GM23338 (cell line): Measurements from ENCODE around the gene GPR18. TPM values are rescaled to one million over a fixed set of nuclear protein-coding genes. Genes with fewer than 3 reads are reported as not detected.

ENCODE experiments used
- ATAC-seq: fragments of 200-7000 bp; cut with Tn5 transposase; 3 replicates; pipeline ENCODE4 v1.9.1; 2020
- DNase-seq: peaks from one replicate; pipeline ENCODE4 v3.0.0-alpha.2; 2015; ENCODE audit warnings: low spot score
- H2AFZ ChIP-seq: fragments of 200-600 bp; sonication (generic); 2 replicates; pipeline ENCODE4 v1.8.0; 2016; ENCODE audit warnings: antibody characterized with exemption, mild to moderate bottlenecking, moderate library complexity
- H3F3A ChIP-seq: fragments of 200-600 bp; sonication (generic); replicated peaks from 2 replicates; pipeline ENCODE4 v1.8.0; 2017; ENCODE audit warnings: antibody characterized with exemption, mixed run types, low read depth
- H3K27ac ChIP-seq: fragments of 200-600 bp; sonication (generic); 2 replicates; pipeline ENCODE4 v1.6.1; 2016; ENCODE audit warnings: low read depth
- H3K27me3 ChIP-seq: fragments of 200-600 bp; sonication (generic); 2 replicates; pipeline ENCODE4 v1.8.0; 2016; ENCODE audit warnings: mild to moderate bottlenecking, mixed run types, moderate library complexity; ENCODE audit not compliant: insufficient read depth
- H3K36me3 ChIP-seq: fragments of 200-600 bp; sonication (generic); 2 replicates; pipeline ENCODE4 v1.8.0; 2016; ENCODE audit warnings: mild to moderate bottlenecking; ENCODE audit not compliant: insufficient read depth
- H3K4me1 ChIP-seq: fragments of 200-600 bp; sonication (generic); 2 replicates; pipeline ENCODE4 v1.8.0; 2016; ENCODE audit warnings: mild to moderate bottlenecking, moderate library complexity; ENCODE audit not compliant: insufficient read depth
- H3K4me2 ChIP-seq: fragments of 200-600 bp; sonication (generic); 2 replicates; pipeline ENCODE4 v1.7.1; 2017; ENCODE audit warnings: mixed run types
- H3K4me3 ChIP-seq: fragments of 200-600 bp; sonication (generic); 2 replicates; pipeline ENCODE4 v1.6.1; 2016; ENCODE audit warnings: mixed run types
- H3K79me2 ChIP-seq: fragments of 200-600 bp; sonication (generic); replicated peaks from 2 replicates; pipeline ENCODE4 v1.8.0; 2017; ENCODE audit warnings: mild to moderate bottlenecking; ENCODE audit not compliant: insufficient read depth
- H3K9me2 ChIP-seq: fragments of 200-600 bp; sonication (generic); 2 replicates; pipeline ENCODE4 v1.8.0; 2017; ENCODE audit not compliant: insufficient read depth
- H4K20me1 ChIP-seq: fragments of 200-600 bp; sonication (generic); replicated peaks from 2 replicates; pipeline ENCODE4 v1.8.0; 2017; ENCODE audit warnings: mild to moderate bottlenecking; ENCODE audit not compliant: insufficient read depth
- H3K27ac Mint-ChIP-seq: 2 replicates; pipeline ENCODE4 v1.8.0; 2020; ENCODE audit warnings: inconsistent platforms, mild to moderate bottlenecking, moderate library complexity, mixed read lengths
- H3K27me3 Mint-ChIP-seq: 3 replicates; pipeline ENCODE4 v1.8.0; 2022; ENCODE audit warnings: low read depth, mild to moderate bottlenecking, moderate library complexity, mixed read lengths, inconsistent platforms; ENCODE audit not compliant: insufficient read depth, poor library complexity
- H3K36me3 Mint-ChIP-seq: 3 replicates; pipeline ENCODE4 v1.8.0; 2021; ENCODE audit warnings: low read depth, mild to moderate bottlenecking, inconsistent platforms, moderate library complexity, mixed read lengths
- H3K4me1 Mint-ChIP-seq: 3 replicates; pipeline ENCODE4 v1.8.0; 2020; ENCODE audit warnings: mild to moderate bottlenecking, inconsistent platforms, mixed read lengths
- H3K4me3 Mint-ChIP-seq: 3 replicates; pipeline ENCODE4 v1.8.0; 2021; ENCODE audit warnings: moderate library complexity, mild to moderate bottlenecking, inconsistent platforms, mixed read lengths
- H3K9me3 Mint-ChIP-seq: 3 replicates; pipeline ENCODE4 v1.8.0; 2020; ENCODE audit warnings: moderate library complexity, mild to moderate bottlenecking, inconsistent platforms, mixed read lengths
- ETS1 ChIP-seq: IDR thresholded peaks from 2 replicates; pipeline ENCODE4 v1.6.1; 2016; ENCODE audit warnings: antibody characterized with exemption
- EZH2 ChIP-seq: fragments of 200-600 bp; sonication (generic); IDR thresholded peaks from one replicate; pipeline ENCODE4 v1.8.0; 2017; ENCODE audit warnings: antibody characterized with exemption, mild to moderate bottlenecking, low read depth; ENCODE audit not compliant: unreplicated experiment
- POLR2AphosphoS5 ChIP-seq: IDR thresholded peaks from 2 replicates; pipeline ENCODE4 v1.6.1; 2016; ENCODE audit warnings: antibody characterized with exemption, low read depth
- ZNF462 ChIP-seq: fragments of 250-450 bp; sonication (Bioruptor Pico); IDR thresholded peaks from 2 replicates; pipeline ENCODE4 v1.5.0; 2020; ENCODE audit warnings: mild to moderate bottlenecking, moderate library complexity
- polyA plus RNA-seq: library from polyadenylated mRNA; unstranded; fragments of >200 nt; fragmentation: Nextera tagmentation; extraction: Ambion mirVana; gene quantifications from 2 replicates; pipeline ENCODE4 v1.2.1, GENCODE V29; 2016
- total RNA-seq: library from RNA; depleted of rRNA; stranded (reverse); fragments of >200 nt; shearing (Covaris generic); gene quantifications from 2 replicates; pipeline ENCODE4 v1.2.3, GENCODE V29; 2014

Gene GPR18
- total and polyA plus RNA-seq, 2 experiments from 2014 or later = 2.6 TPM; not detected in 1

- TF ChIP-seq ETS1 (no peak), ZNF462 (CRISPR knock-in tag) (no peak), EZH2 (no peak)
Measured at GRCh38 chr13:99290894-99291293, 32.7 kb upstream of the GPR18 start (continued).

GRCh38 chr13:99289674-99290337, 31.6 kb upstream of the GPR18 start:
- Histone ChIP-seq H3K4me2 (no peak overlapping the region), H3K9me2 (no peaks in the 10 kb centered on the region), H3K27me3 (no peaks in the 10 kb centered on the region), H3K4me3 (no peak overlapping the region), H4K20me1 (peaks cover 6% of the 10 kb centered on the region; the same call in 1 of the 2 replicates), H3K36me3 (no peaks in the 10 kb centered on the region), H2AFZ (no peak overlapping the region), H3K79me2 (no peaks in the 10 kb centered on the region), H3F3A (no peaks in the 10 kb centered on the region), H3K27ac (no peak overlapping the region), H3K4me1 (no peaks in the 10 kb centered on the region)
- Mint-ChIP-seq H3K27me3 (no peaks in the 10 kb centered on the region), H3K36me3 (no peaks in the 10 kb centered on the region), H3K4me3 (no peak overlapping the region), H3K4me1 (no peaks in the 10 kb centered on the region; the same call in 2 of the 3 replicates), H3K27ac (peak overlapping the region; percentile 53; the same call in 1 of the 2 replicates), H3K9me3 (no peaks in the 10 kb centered on the region)
- no peak for TF ChIP-seq POLR2AphosphoS5
- no peak for ATAC-seq
- DNase-seq = no peak
